T-helper 17 cell (primary cell): Measurements from ENCODE around the gene SRRM5. TPM values are rescaled to one million over a fixed set of nuclear protein-coding genes. Genes with fewer than 3 reads are reported as not detected.
"Not testable (repeated sequence)": the region's sequence is repeated elsewhere in the genome, so short reads cannot be mapped to it uniquely, and the experiment has no call there.

Experiments used
- ATAC-seq: fragments of 150-1000 bp; cut with Tn5 transposase; 2 replicates; pipeline ENCODE4 v1.10.0; 2021; ENCODE audit warnings: mild to moderate bottlenecking, moderate library complexity
- DNase-seq, 3 donors: peaks; one replicate each; pipeline versions ENCODE4 v3.0.0 to v3.0.0-alpha.2; 2020 to 2021
- H3K9me3 ChIP-seq: one replicate; pipeline ENCODE4 v1.7.0; 2013; ENCODE audit warnings: low read length, mild to moderate bottlenecking; ENCODE audit not compliant: control insufficient read depth, poor library complexity, severe bottlenecking
- H3K27ac Mint-ChIP-seq: one replicate; pipeline ENCODE4 v1.8.0; 2022; ENCODE audit warnings: mild to moderate bottlenecking, moderate library complexity, mixed read lengths
- H3K27me3 Mint-ChIP-seq: one replicate; pipeline ENCODE4 v1.8.0; 2022; ENCODE audit warnings: mixed read lengths
- H3K36me3 Mint-ChIP-seq: one replicate; pipeline ENCODE4 v1.8.0; 2022; ENCODE audit warnings: low read depth, mixed read lengths
- H3K4me1 Mint-ChIP-seq: one replicate; pipeline ENCODE4 v1.8.0; 2022; ENCODE audit warnings: mild to moderate bottlenecking, mixed read lengths
- H3K4me3 Mint-ChIP-seq: one replicate; pipeline ENCODE4 v1.8.0; 2022; ENCODE audit warnings: mild to moderate bottlenecking, moderate library complexity, mixed read lengths
- total RNA-seq, 4 donors: library from RNA in 2 of 4; stranded (reverse) in 2 of 4; gene quantifications; one replicate each; pipeline ENCODE4 v1.2.3 and lab custom pipeline; 2022 to 2026

Gene SRRM5
- total RNA-seq, 2 donors from 2014 or later = 0.40 to 0.60 TPM

DNA sequence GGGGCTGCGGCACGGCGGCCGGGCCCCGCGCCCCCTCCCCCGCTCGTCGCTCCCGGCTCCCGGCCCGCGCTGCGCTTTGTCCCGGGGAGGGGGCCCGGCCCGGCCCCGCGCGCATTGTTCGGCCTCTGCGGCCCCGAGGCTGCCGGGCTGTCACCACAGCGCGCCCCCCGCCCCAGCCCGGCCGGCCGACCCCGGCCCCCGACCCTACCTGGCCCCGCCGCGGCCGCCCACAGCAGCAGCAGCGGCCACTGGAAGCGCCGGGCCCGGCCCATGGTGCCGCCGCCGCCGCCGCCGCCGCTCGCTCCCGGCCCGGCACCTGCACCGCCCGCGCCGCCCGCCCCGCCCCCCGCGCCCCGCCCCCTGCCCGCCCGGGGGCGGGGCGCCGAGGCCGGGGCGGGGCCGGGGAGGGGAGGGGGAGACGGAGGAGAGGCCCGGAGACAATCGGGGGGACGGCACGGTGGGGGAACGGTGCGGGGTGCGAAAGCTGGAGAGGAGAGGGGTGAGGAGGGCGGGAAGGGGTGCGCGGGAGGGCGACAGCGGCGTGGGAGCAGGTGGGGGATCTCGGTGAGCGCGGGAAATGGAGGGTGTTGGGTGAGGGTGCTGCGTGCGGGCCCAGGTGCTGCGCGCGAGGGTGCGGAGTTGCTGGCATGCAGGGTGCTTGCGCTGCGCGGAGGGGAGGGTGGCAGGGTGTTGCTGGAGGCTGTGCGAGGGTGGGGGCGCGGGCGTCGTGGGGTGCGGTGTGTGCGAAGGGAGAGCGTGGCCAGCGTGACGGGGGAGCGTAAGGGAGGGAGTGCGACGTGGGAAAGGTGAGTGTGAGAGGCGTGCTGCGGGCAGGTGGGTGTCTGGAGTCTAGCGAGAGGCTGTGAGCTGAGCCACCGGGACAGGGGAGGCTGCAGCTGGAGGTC lies 27.9 kb downstream of the SRRM5 start, which contains the start of gene CADM4:
TSS of gene CADM4 (minus strand) at position 332 of the 905 bp plus-strand sequence. CDS start at position 272, 60 bp downstream.
- ATAC-seq = peak; percentile 86
- peaks cover 5% of the 10 kb centered on the region for H3K36me3 Mint-ChIP-seq
- peaks cover 30% of the 10 kb centered on the region for H3K27me3 Mint-ChIP-seq
- peak within 1 kb of the TSS; percentile 95 for H3K4me3 Mint-ChIP-seq
- no peaks in the 10 kb centered on the region for H3K9me3 ChIP-seq
- peak; percentile 27 to 63 (median 57) for DNase-seq
- H3K4me1 Mint-ChIP-seq = peaks cover 16% of the 10 kb centered on the region
- H3K27ac Mint-ChIP-seq = peak within 1 kb of the TSS; percentile 82

DNA sequence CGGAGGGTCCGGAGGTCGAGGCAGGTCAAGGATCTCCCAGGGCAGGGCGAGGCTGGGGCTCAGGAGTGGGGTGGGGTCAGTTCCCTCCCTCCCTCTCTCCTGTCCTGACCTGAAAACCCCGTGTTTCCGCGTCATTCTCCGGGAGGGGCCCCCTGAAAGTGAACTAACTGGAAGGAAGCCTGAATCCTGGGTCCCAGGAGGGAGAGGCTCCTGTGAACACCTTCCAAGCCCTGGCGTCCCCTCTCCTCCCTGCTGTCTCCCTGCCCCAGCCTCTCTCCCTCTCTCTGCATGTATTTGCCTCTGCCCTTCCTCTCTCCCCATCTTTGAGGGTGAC lies 28.5 kb downstream of the SRRM5 start:
- Mint-ChIP-seq H3K36me3 (peaks cover 5% of the 10 kb centered on the region), H3K27me3 (peaks cover 30% of the 10 kb centered on the region), H3K4me1 (peaks cover 16% of the 10 kb centered on the region), H3K27ac (peak overlapping the region; percentile 82), H3K4me3 (peak overlapping the region; percentile 90)
- ATAC-seq = no peak
- DNase-seq = no peak
- no peaks in the 10 kb centered on the region for H3K9me3 ChIP-seq

DNA sequence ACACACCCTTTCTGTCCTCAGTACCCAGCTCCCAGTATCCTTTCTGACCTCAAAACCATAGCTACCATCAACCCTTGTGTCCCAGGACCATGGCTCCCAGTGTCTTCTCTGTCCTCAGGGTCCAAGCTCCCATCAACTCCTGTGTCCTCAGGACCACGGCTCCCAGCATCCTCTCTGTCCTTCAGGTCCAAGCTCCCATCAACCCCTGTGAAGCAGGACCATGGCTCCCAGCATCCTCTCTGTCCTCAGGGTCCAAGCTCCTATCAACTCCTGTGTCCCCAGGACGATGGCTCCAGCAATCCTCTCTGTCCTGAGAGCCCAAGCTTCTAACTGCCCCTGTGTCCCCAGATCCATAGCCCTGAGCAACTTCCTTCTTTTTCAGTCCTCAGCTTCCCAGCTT lies 29.4 kb downstream of the SRRM5 start:
- peaks cover 5% of the 10 kb centered on the region for H3K36me3 Mint-ChIP-seq
- ATAC-seq (no peak), DNase-seq (no peak)
- no peaks in the 10 kb centered on the region for H3K9me3 ChIP-seq
- H3K4me3 Mint-ChIP-seq = peak overlapping the region; percentile 90
- H3K27me3 Mint-ChIP-seq = peaks cover 26% of the 10 kb centered on the region
- peak overlapping the region; percentile 82 for H3K27ac Mint-ChIP-seq
- peaks cover 16% of the 10 kb centered on the region for H3K4me1 Mint-ChIP-seq

DNA sequence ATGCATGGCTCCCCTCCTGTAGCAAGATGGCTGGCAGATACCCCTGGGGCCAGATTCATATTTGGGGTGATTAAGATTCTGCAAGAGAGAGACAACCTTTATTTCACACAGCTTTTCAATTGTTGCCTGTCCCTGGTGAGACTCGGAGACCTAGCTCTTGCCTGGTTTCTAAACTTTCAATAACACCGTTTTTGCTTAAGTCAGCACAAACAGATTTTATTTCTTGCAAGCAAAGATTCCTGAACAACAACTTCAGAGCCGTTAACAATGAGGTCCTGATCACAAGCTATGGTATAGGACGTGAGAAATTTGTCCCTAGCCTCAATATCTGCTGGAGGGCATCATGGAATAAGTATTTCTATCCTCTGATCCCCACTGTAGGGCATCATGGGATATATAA lies 30.6 kb downstream of the SRRM5 start:
- H3K27ac Mint-ChIP-seq = no peak overlapping the region
- no peak for DNase-seq
- H3K27me3 Mint-ChIP-seq = peaks cover 21% of the 10 kb centered on the region
- no peaks in the 10 kb centered on the region for H3K9me3 ChIP-seq
- H3K4me3 Mint-ChIP-seq = no peak overlapping the region
- ATAC-seq = no peak
- peaks cover 5% of the 10 kb centered on the region for H3K36me3 Mint-ChIP-seq
- H3K4me1 Mint-ChIP-seq = peaks cover 16% of the 10 kb centered on the region

DNA sequence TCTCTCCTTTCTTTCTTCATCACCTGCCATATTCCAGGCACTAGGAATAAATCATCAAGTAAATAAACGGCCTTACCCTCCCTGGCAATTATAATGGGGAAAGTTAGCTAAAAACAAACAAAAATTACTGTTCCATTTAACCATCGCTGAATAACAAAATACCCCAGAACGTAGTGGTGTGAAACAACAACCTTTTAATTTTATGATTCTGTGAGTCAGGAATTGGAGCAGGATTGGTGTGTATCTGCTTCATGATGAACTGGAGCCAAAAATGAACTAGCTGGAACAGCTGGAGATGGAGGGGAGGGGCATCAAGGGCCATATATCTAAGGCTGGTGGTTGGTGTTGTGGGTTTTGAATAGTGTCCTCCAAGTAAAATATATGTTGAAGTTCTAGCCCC lies 31.4 kb downstream of the SRRM5 start:
- peaks cover 16% of the 10 kb centered on the region for H3K27me3 Mint-ChIP-seq
- no peak overlapping the region for H3K27ac Mint-ChIP-seq
- H3K4me1 Mint-ChIP-seq = peaks cover 16% of the 10 kb centered on the region
- no peak overlapping the region for H3K4me3 Mint-ChIP-seq
- H3K36me3 Mint-ChIP-seq = peaks cover 9% of the 10 kb centered on the region
- DNase-seq = no peak
- H3K9me3 ChIP-seq = no peaks in the 10 kb centered on the region
- no peak for ATAC-seq

DNA sequence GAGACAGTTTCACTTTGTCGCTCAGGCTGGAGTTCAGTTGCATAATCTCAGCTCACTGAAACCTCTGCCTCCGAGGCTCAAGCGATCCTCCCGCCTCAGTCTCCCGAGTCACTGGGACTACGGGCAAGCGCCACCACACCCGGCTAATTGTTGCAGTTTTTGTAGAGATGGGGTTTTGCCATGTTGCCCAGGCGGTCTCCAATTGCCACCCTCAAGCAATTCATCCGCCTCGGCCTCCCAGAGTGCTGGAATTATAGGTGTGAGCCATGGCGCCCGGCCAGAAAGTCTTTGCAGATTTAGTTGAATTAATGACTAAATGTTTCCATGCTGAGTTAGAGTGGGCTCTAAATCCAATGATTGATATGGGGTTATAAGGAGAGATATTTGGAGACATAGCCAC lies 32.3 kb downstream of the SRRM5 start:
- H3K9me3 ChIP-seq = no peaks in the 10 kb centered on the region
- no peak overlapping the region for H3K27ac Mint-ChIP-seq
- H3K4me1 Mint-ChIP-seq = peaks cover 7% of the 10 kb centered on the region
- H3K27me3 Mint-ChIP-seq = peaks cover 8% of the 10 kb centered on the region
- peaks cover 4% of the 10 kb centered on the region for H3K36me3 Mint-ChIP-seq
- ATAC-seq (no peak), DNase-seq (no peak)
- H3K4me3 Mint-ChIP-seq = no peak overlapping the region

DNA sequence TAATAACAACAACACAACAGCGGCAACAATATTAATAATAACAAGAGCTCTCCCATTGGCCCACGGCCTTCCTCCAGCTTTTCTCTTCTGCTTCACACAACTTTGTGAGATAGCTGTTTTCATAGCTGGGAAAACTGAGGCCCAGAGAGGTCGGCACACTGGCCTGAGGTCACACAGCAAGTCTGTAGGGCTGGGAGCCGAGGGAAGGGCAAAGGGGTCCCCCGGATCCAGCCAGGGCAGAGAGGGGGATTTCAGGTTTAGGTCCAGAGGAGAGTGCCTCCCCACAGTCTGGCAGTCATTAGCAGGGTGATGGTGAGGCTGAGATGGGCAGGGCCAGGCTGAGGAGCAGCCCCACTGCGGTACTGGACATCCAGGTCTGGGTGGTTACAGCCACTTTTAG lies 36.7 kb downstream of the SRRM5 start:
- Mint-ChIP-seq H3K27me3 (no peaks in the 10 kb centered on the region), H3K4me1 (no peaks in the 10 kb centered on the region), H3K27ac (no peak overlapping the region), H3K36me3 (peaks cover 3% of the 10 kb centered on the region), H3K4me3 (no peak overlapping the region)
- no peaks in the 10 kb centered on the region for H3K9me3 ChIP-seq
- DNase-seq = no peak
- no peak for ATAC-seq

DNA sequence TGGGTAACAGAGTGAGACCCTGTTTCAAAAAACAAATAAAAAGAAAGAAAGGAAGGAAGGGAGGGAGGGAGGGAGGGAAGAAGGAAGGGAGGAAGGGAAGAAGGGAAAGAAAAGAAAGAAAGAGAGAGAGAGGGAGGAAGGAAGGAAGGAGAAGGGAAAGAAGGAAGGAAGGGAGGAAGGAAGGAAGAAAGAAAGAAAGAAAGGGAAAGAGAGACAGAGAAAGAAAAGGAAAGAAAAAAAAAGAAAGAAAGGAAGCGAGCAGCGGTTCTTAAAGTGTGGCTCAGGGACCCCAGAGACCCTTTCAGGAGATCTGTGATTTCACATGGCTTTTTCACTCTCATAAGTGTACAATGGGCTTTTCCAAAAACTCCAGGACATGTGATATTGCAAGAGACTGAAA lies 37.6 kb downstream of the SRRM5 start:
- H3K27ac Mint-ChIP-seq = no peak overlapping the region
- no peaks in the 10 kb centered on the region for H3K9me3 ChIP-seq
- DNase-seq (no peak), ATAC-seq (no peak)
- no peak overlapping the region for H3K4me3 Mint-ChIP-seq
- H3K4me1 Mint-ChIP-seq = no peaks in the 10 kb centered on the region
- H3K27me3 Mint-ChIP-seq = no peaks in the 10 kb centered on the region
- peaks cover 4% of the 10 kb centered on the region for H3K36me3 Mint-ChIP-seq

DNA sequence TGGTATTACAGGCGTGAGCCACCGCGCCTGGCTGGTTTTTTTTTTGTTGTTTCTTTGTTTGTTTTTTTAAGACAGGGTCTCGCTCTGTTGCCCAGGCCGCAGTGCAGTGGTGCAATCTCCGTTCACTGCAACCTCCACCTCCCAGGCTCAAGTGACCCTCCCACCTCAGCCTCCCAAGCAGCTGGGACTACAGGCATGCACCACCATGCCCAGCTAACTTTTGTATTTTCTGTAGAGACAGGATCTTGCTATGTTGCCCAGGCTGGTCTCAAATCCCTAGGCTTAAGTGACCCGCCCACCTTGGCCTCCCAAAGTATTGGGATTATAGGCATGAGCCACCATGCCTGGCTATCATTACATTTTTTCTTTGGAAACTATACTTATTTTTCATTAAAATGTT lies 38.4 kb downstream of the SRRM5 start:
- H3K9me3 ChIP-seq, H3K4me1 Mint-ChIP-seq, H3K4me3 Mint-ChIP-seq, DNase-seq, H3K27me3 Mint-ChIP-seq, ATAC-seq, H3K27ac Mint-ChIP-seq, H3K36me3 Mint-ChIP-seq: not testable (repeated sequence)

DNA sequence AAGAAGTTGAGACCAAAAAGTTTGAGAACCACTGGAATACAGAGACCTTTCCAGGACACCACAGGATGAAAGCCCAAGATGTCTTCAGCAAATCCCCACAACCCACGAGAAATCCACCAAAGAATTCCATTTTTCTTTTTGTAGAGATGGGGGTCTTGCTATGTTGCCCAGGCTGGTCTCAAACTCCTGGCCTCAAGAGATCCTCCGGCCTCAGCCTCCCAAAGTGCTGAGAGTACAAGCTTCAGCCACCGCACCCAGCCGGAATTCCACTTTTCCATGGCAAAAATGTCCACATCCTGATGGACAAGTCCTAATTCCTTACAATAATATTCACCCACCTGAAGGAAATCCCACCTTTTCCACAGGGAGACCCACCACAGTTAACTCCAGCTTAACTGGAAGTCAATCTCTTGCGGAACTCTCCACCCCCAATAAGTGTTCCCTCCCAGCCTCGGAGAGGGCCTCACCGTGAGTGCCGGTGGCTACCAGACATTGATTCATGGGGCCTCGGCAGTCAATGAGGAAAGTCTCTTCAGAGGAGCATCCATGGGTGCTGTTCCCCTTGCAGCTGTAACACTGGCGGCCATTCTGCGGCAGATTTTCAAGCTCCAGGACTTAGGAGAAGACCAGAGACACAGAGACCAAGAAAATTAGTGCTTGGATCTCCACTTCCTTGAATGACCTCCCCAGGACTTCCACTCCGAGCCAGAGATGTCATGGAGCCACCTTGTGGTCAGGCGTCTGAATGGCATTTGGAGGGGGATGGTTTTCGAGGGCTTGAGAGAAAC lies 40.1 kb downstream of the SRRM5 start:
- Mint-ChIP-seq H3K27me3 (no peaks in the 10 kb centered on the region), H3K4me3 (no peak overlapping the region), H3K4me1 (no peaks in the 10 kb centered on the region), H3K36me3 (peaks cover 9% of the 10 kb centered on the region), H3K27ac (peak overlapping the region; percentile 43)
- DNase-seq (peak in 1 of 3 donors; percentile 20), ATAC-seq (peak; percentile 51)
- no peaks in the 10 kb centered on the region for H3K9me3 ChIP-seq

DNA sequence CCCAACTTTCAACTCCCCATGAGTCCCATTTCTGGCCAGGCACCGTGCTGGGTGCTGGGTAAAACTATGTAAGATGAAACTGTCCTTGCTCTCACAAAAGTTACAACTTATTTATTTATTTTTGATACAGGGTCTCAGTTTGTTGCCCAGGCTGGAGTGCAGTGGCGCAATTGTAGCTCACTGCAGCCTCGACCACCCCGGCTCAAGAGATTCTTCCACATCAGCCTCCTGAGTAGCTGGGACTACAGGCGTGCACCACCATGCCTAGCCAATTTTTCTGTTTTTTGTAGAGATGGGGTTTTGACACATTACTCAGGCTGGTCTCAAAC lies 40.6 kb downstream of the SRRM5 start:
- no peaks in the 10 kb centered on the region for H3K4me1 Mint-ChIP-seq
- H3K9me3 ChIP-seq = no peaks in the 10 kb centered on the region
- no peaks in the 10 kb centered on the region for H3K27me3 Mint-ChIP-seq
- H3K36me3 Mint-ChIP-seq = peaks cover 12% of the 10 kb centered on the region
- H3K4me3 Mint-ChIP-seq = no peak overlapping the region
- ATAC-seq = no peak
- DNase-seq = no peak
- H3K27ac Mint-ChIP-seq = peak overlapping the region; percentile 43

DNA sequence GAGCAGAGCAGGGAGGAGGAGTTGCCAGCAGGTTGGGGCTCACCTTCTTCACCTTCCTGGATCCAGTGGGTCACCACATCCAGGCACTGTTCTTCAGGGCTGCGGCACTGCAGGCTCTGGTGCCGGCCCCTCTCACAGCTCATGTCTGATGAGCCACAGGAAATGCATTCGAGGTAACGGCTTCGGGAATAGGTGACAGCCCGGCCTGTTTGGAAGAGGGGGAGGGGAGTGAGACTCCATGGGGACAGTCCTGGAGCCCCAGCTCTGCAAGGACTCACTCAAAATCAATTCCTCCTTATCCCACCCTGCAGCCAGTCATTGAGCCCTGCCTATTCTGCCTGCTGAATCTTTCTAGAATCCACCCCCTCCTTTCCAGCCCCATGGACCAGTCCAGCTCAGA lies 44.5 kb downstream of the SRRM5 start:
- H3K36me3 Mint-ChIP-seq = peaks cover 13% of the 10 kb centered on the region
- H3K27ac Mint-ChIP-seq = no peak overlapping the region
- H3K4me1 Mint-ChIP-seq = no peaks in the 10 kb centered on the region
- no peaks in the 10 kb centered on the region for H3K9me3 ChIP-seq
- H3K27me3 Mint-ChIP-seq = no peaks in the 10 kb centered on the region
- DNase-seq (no peak), ATAC-seq (no peak)
- H3K4me3 Mint-ChIP-seq = no peak overlapping the region

DNA sequence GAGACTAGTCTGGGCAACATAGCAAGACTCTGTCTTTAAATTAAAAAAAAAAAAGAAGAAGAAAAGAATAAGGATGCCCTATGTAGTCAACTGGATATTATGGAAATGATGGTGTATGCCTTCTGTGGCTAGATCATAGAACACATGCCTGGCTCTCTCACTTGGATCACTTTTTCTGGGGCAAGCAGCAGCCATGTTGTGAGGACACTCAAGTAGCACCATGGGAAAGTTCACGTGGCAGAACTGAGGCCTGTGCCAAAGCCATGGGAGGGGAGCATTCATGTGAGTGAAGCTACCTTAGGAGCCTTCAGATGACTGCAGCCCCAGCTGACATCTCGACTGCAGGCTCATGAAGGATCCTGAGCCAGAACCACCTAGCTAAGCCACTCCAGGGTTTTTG lies 46.1 kb downstream of the SRRM5 start:
- H3K9me3 ChIP-seq = no peaks in the 10 kb centered on the region
- H3K27ac Mint-ChIP-seq = no peak overlapping the region
- no peaks in the 10 kb centered on the region for H3K4me1 Mint-ChIP-seq
- H3K4me3 Mint-ChIP-seq = no peak overlapping the region
- DNase-seq (no peak), ATAC-seq (no peak)
- H3K27me3 Mint-ChIP-seq = no peaks in the 10 kb centered on the region
- H3K36me3 Mint-ChIP-seq = peaks cover 13% of the 10 kb centered on the region
